Measurements from ENCODE around the gene L2HGDH. TPM values are rescaled to one million over a fixed set of nuclear protein-coding genes. Genes with fewer than 3 reads are reported as not detected.
A peak's percentile ranks its signal among the peaks of the same experiment; 100 is the strongest.

L2HGDH gene
- polyA plus RNA-seq, 3 donors = 0.11 to 0.86 (median 0.48) TPM

DNA sequence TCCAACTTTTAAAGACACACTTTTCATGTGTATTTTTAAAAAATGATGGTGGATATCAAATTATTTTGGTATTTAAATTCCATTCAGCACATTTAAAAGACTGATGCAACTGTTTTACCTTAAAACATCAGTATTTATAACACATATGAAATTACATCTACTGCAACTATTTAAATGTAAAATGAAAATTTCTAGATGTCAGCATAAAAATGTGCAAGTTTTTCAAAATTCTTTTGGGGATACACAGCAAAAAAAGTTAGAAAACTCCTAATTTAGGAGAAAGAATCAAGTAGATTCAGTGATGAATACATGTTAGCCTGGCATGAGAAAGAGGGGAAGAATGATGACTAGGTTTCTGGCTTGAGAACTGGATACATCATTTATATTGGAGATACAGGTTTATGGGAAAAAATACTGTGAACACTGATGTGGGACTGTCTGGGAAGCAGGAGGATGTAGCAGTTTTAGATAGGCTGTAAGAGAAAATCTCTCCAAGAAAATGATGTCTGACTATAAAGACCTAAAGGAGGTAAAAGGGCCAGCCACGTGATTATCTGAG is 89.9 kb downstream of the L2HGDH start:
- H3K4me1 ChIP-seq (ENCODE audit: control insufficient read depth in 1 of 2, insufficient read depth in 2 of 2, low read length in 2 of 2) = no peaks in the 10 kb centered on the region
- TF ChIP-seq CTCF (IDR thresholded peaks at IDR 0.05) = no peak
- Mint-ChIP-seq H3K4me3 (no peak overlapping the region), H3K27ac (peak overlapping the region in 3 of 7 donors; percentile 6 to 51 (median 11)), H3K4me1 (peaks cover 33% of the 10 kb centered on the region), H3K36me3 (peaks cover 11 to 30% of the 10 kb centered on the region in 2 donors), H3K27me3 (ENCODE audit: low read depth in 3 of 3) (no peaks in the 10 kb centered on the region), H3K9me3 (no peaks in the 10 kb centered on the region)
- H3K79me2 ChIP-seq (ENCODE audit: insufficient read depth, low read length) = peaks cover 100% of the 10 kb centered on the region
- H4K20me1 ChIP-seq (ENCODE audit: insufficient read depth, low read length) = peaks cover 100% of the 10 kb centered on the region
- no peak overlapping the region for H3K27ac ChIP-seq (ENCODE audit: low read depth in 1 of 2, low read length in 2 of 2)
- no peaks in the 10 kb centered on the region for H3K27me3 ChIP-seq (ENCODE audit: control insufficient read depth in 2 of 2, insufficient read depth in 2 of 2, low read length in 2 of 2)
- H3K4me3 ChIP-seq (replicated peaks in 1 of 3; ENCODE audit: low read depth in 2 of 3, low read length in 3 of 3) = no peak overlapping the region
- no peak for DNase-seq
- H3K36me3 ChIP-seq (replicated peaks in 1 of 2; ENCODE audit: control insufficient read depth in 1 of 2, insufficient read depth in 2 of 2, low read length in 2 of 2) = no peaks in the 10 kb centered on the region
- intact Hi-C loops (cut with micrococcal nuclease) = no loop called here
- no peaks in the 10 kb centered on the region for H3K9me3 ChIP-seq (replicated peaks in 1 of 2; ENCODE audit: control insufficient read depth in 1 of 2, insufficient read depth in 1 of 2, low read length in 2 of 2)
- no peak overlapping the region for H2AFZ ChIP-seq (ENCODE audit: insufficient read depth, low read depth, low read length, poor library complexity, severe bottlenecking)
- WGBS (ENCODE audit: insufficient coverage) = 89% methylated on average over 1 of the region's 1 CpG
- no peak overlapping the region for H3K4me2 ChIP-seq (replicated peaks; ENCODE audit: extremely low read depth, low read length, poor library complexity, severe bottlenecking)
- no peak overlapping the region for H3K9ac ChIP-seq (ENCODE audit: insufficient read depth, low read length, poor library complexity, severe bottlenecking)

DNA sequence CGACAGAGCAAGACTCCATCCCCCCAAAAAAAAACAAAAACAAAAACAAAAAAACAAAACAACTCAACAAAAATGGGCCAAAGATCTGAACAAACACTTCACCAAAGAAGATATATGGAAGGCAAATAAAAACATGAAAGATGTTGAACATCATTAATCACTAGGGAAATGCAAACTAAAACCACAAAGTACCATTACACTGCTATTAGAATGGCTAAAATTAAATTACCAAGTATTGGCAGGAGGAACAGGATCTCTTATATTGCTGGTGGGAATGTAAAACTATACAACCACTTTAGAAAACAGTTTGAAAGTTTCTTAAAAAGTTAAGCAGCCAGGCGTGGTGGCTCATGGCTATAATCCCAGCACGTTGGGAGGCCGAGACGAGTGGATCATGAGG is 93.5 kb downstream of the L2HGDH start:
- Histone ChIP-seq H3K4me2 (replicated peaks; ENCODE audit: extremely low read depth, low read length, poor library complexity, severe bottlenecking) (no peak overlapping the region), H2AFZ (ENCODE audit: insufficient read depth, low read depth, low read length, poor library complexity, severe bottlenecking) (no peak overlapping the region), H3K9me3 (replicated peaks in 1 of 2; ENCODE audit: control insufficient read depth in 1 of 2, insufficient read depth in 1 of 2, low read length in 2 of 2) (no peaks in the 10 kb centered on the region), H3K9ac (ENCODE audit: insufficient read depth, low read length, poor library complexity, severe bottlenecking) (no peak overlapping the region), H3K27ac (ENCODE audit: low read depth in 1 of 2, low read length in 2 of 2) (no peak overlapping the region), H3K36me3 (replicated peaks in 1 of 2; ENCODE audit: control insufficient read depth in 1 of 2, insufficient read depth in 2 of 2, low read length in 2 of 2) (no peaks in the 10 kb centered on the region), H3K4me1 (ENCODE audit: control insufficient read depth in 1 of 2, insufficient read depth in 2 of 2, low read length in 2 of 2) (no peaks in the 10 kb centered on the region), H4K20me1 (ENCODE audit: insufficient read depth, low read length) (peaks cover 100% of the 10 kb centered on the region), H3K4me3 (replicated peaks in 1 of 3; ENCODE audit: low read depth in 2 of 3, low read length in 3 of 3) (no peak overlapping the region), H3K79me2 (ENCODE audit: insufficient read depth, low read length) (peaks cover 100% of the 10 kb centered on the region), H3K27me3 (ENCODE audit: control insufficient read depth in 2 of 2, insufficient read depth in 2 of 2, low read length in 2 of 2) (no peaks in the 10 kb centered on the region)
- Mint-ChIP-seq H3K36me3 (peaks cover 11 to 31% of the 10 kb centered on the region in 2 donors), H3K4me1 (peaks cover 15% of the 10 kb centered on the region), H3K4me3 (no peak overlapping the region), H3K27ac (peak overlapping the region in 3 of 7 donors; percentile 1 to 33 (median 31)), H3K27me3 (ENCODE audit: low read depth in 3 of 3) (no peaks in the 10 kb centered on the region), H3K9me3 (no peaks in the 10 kb centered on the region)
- 100% methylated on average over 4 of the region's 5 CpGs for WGBS (ENCODE audit: insufficient coverage)
- DNase-seq = no peak
- TF ChIP-seq CTCF (IDR thresholded peaks at IDR 0.05) = no peak
- intact Hi-C loops (cut with micrococcal nuclease) = no loop called here
